ENCODE results near the gene CDC23. TPM values are rescaled to one million over a fixed set of nuclear protein-coding genes. Genes with fewer than 3 reads are reported as not detected.
"Not testable (repeated sequence)": the region's sequence is repeated elsewhere in the genome, so short reads cannot be mapped to it uniquely, and the experiment has no call there.

The CDC23 gene
- total RNA-seq, 1 donor from 2014 or later = 13.2 TPM

- H3K36me3 ChIP-seq = no peaks in the 10 kb centered on the region
- DNase-seq (ENCODE audit: low spot score in 2 of 2) = no peak
- intact Hi-C loops (cut with DNase I) = no loop called here
- no peaks in the 10 kb centered on the region for H3K27me3 ChIP-seq
- H3K27ac ChIP-seq = no peak overlapping the region
- no peaks in the 10 kb centered on the region for H3K4me1 ChIP-seq
- TF ChIP-seq CTCF (IDR thresholded peaks at IDR 0.05) = no peak
- H3K4me3 ChIP-seq = no peak overlapping the region
- no peaks in the 10 kb centered on the region for H3K9me3 ChIP-seq
Observed at GRCh38 chr5:138149530-138149929, 63.6 kb downstream of the CDC23 start.

DNA sequence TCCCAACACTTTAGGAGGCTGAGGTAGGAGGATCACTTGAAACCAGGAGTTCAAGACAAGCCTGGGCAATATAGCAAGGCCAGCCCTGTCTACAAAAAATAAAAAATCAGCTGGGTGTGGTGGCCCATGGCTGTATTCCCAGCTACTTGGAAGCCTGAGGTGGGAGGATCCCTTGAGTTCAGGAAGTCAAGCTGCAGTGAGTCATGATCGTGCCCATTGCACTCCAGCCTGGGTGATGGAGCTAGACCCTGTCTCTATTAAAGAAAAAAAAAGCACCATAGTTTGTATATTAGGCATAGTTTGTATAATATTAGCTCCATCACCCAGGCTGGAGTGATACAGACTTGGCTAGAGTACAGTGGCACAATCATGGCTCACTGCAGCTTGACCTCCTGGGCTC is 64.3 kb downstream of the CDC23 start:
- no peak for TF ChIP-seq CTCF (IDR thresholded peaks at IDR 0.05)
- H3K36me3 ChIP-seq = no peaks in the 10 kb centered on the region
- H3K27me3 ChIP-seq = no peaks in the 10 kb centered on the region
- no peak overlapping the region for H3K4me3 ChIP-seq
- no peaks in the 10 kb centered on the region for H3K9me3 ChIP-seq
- DNase-seq (ENCODE audit: low spot score in 2 of 2) = no peak
- H3K4me1 ChIP-seq = no peaks in the 10 kb centered on the region
- no peak overlapping the region for H3K27ac ChIP-seq
- intact Hi-C loops (cut with DNase I) = no loop called here

DNA sequence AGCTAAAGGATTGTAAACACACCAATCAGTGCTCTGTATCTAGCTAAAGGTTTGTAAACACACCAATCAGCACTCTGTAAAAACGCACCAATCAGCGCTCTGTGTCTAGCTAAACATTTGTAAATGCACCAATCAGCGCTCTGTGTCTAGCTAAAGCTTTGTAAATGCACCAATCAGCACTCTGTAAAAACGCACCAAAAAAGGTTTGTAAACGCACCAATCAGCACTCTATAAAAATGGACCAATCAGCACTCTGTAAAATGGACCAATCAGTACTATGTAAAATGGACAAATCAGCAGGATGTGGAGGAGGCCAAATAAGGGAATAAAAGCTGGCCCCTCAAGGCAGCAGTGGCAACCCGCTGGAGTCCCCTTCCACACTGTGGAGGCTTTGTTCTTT is 69.5 kb downstream of the CDC23 start:
- H3K27me3 ChIP-seq; intact Hi-C loops (cut with DNase I); H3K27ac ChIP-seq; H3K4me3 ChIP-seq; H3K36me3 ChIP-seq; H3K4me1 ChIP-seq; H3K9me3 ChIP-seq; DNase-seq (ENCODE audit: low spot score in 2 of 2): not testable (repeated sequence)

- H3K4me3 ChIP-seq = no peak overlapping the region
- H3K36me3 ChIP-seq = no peaks in the 10 kb centered on the region
- DNase-seq (ENCODE audit: low spot score in 2 of 2) = no peak
- H3K27ac ChIP-seq = no peak overlapping the region
- no peak for TF ChIP-seq CTCF (IDR thresholded peaks at IDR 0.05)
- H3K4me1 ChIP-seq = no peaks in the 10 kb centered on the region
- H3K27me3 ChIP-seq = no peaks in the 10 kb centered on the region
- no peaks in the 10 kb centered on the region for H3K9me3 ChIP-seq
- intact Hi-C loops (cut with DNase I) = no loop called here
Observed at GRCh38 chr5:138141734-138142133, 71.4 kb downstream of the CDC23 start.

GRCh38 chr5:138140268-138140667 is 72.9 kb downstream of the CDC23 start:
- H3K4me1 ChIP-seq = no peaks in the 10 kb centered on the region
- intact Hi-C loops (cut with DNase I) = no loop called here

GRCh38 chr5:138139781-138140090 is 73.4 kb downstream of the CDC23 start:
- DNase-seq (ENCODE audit: low spot score in 2 of 2) = no peak
- intact Hi-C loops (cut with DNase I) = loop anchor here (10.0 kb wide), 1 partner anchor 515 kb away; no protein-coding TSS in a partner anchor
- Histone ChIP-seq H3K4me3 (peak overlapping the region; percentile 57 to 73), H3K36me3 (no peaks in the 10 kb centered on the region), H3K27ac (no peak overlapping the region), H3K9me3 (no peaks in the 10 kb centered on the region), H3K4me1 (no peaks in the 10 kb centered on the region), H3K27me3 (no peaks in the 10 kb centered on the region)
- TF ChIP-seq CTCF (IDR thresholded peaks at IDR 0.05) = no peak

More at GRCh38 chr5:138140268-138140667, 72.9 kb downstream of the CDC23 start:
- no peaks in the 10 kb centered on the region for H3K27me3 ChIP-seq
- no peak overlapping the region for H3K27ac ChIP-seq
- no peaks in the 10 kb centered on the region for H3K9me3 ChIP-seq
- TF ChIP-seq CTCF (IDR thresholded peaks at IDR 0.05) = no peak
- no peak for DNase-seq (ENCODE audit: low spot score in 2 of 2)
- no peaks in the 10 kb centered on the region for H3K36me3 ChIP-seq
- no peak overlapping the region for H3K4me3 ChIP-seq

Measured in ascending aorta (tissue), 2 donors.